Measurements from ENCODE around the gene FBXW9.
A peak's percentile ranks its signal among the peaks of the same experiment; 100 is the strongest.

The FBXW9 gene

GRCh38 chr19:12723641-12724426 is 27.4 kb upstream of the FBXW9 start, which contains the start of gene TNPO2 (continued):
- TF ChIP-seq IKZF3 (tag by site-specific recombination; IDR thresholded peaks at IDR 0.05) = peak; percentile 26; the same call in 1 of the 2 replicates
- 0 out of 2 replicates have a peak, but pooled peaks have one; percentile 33 for TF ChIP-seq KLF17 (tag by site-specific recombination; IDR thresholded peaks at IDR 0.05)
- peak; percentile 87; the same call in 1 of the 2 replicates for TF ChIP-seq ZNF341 (tag by site-specific recombination; IDR thresholded peaks at IDR 0.05; ENCODE audit: low read depth)
- peak; percentile 50 for TF ChIP-seq ZSCAN30 (tag by site-specific recombination; IDR thresholded peaks at IDR 0.05)
- no peak for TF ChIP-seq ZNF155 (tag by site-specific recombination; IDR thresholded peaks at IDR 0.05)
- TF ChIP-seq KLF1 (tag by site-specific recombination; IDR thresholded peaks at IDR 0.05) = no peak
- TF ChIP-seq ZBTB10 (tag by site-specific recombination; IDR thresholded peaks at IDR 0.05) = peak; percentile 87
- TF ChIP-seq OSR2 (tag by site-specific recombination; IDR thresholded peaks at IDR 0.05) = 0 out of 2 replicates have a peak, but pooled peaks have one; percentile 31
- TF ChIP-seq ZNF335 (tag by site-specific recombination; conservative IDR thresholded peaks at IDR 0.05) = peak; percentile 92
- no peak for TF ChIP-seq GLIS1 (tag by site-specific recombination; IDR thresholded peaks at IDR 0.05)
- TF ChIP-seq ZNF292 (tag by site-specific recombination; IDR thresholded peaks at IDR 0.05; ENCODE audit: borderline replicate concordance, low read depth) = no peak
- no peak for TF ChIP-seq ZNF26 (tag by site-specific recombination; IDR thresholded peaks at IDR 0.05)
- peak; percentile 54 for TF ChIP-seq ZBTB17 (tag by site-specific recombination; IDR thresholded peaks at IDR 0.05)
- TF ChIP-seq ZXDB (tag by site-specific recombination; IDR thresholded peaks at IDR 0.05) = peak; percentile 50; the same call in 1 of the 2 replicates
- no peak for TF ChIP-seq SP2 (tag by site-specific recombination; IDR thresholded peaks at IDR 0.05)
- peak; percentile 35 for TF ChIP-seq ZBTB26 (tag by site-specific recombination; optimal IDR thresholded peaks at IDR 0.05)
- TF ChIP-seq GLIS2 (tag by site-specific recombination; IDR thresholded peaks at IDR 0.05) = no peak
- TF ChIP-seq ZNF580 (tag by site-specific recombination; IDR thresholded peaks at IDR 0.05) = 0 out of 2 replicates have a peak, but pooled peaks have one; percentile 23
- TF ChIP-seq ZNF449 (tag by site-specific recombination; IDR thresholded peaks at IDR 0.05) = no peak
- TF ChIP-seq FEZF1 (tag by site-specific recombination; IDR thresholded peaks at IDR 0.05) = peak; percentile 9; the same call in 1 of the 2 replicates
- 0 out of 2 replicates have a peak, but pooled peaks have one; percentile 11 for TF ChIP-seq KLF8 (tag by site-specific recombination; IDR thresholded peaks at IDR 0.05)
- TF ChIP-seq SP7 (tag by site-specific recombination; IDR thresholded peaks at IDR 0.05) = peak; percentile 20; the same call in 1 of the 2 replicates
